ENCODE data around the gene LAMB4. TPM values are rescaled to one million over a fixed set of nuclear protein-coding genes. Genes with fewer than 3 reads are reported as not detected.

LAMB4 gene
- total and polyA plus RNA-seq, 2 donors (not counting 1 experiment from before 2014, with no cell fraction given): not detected

DNA sequence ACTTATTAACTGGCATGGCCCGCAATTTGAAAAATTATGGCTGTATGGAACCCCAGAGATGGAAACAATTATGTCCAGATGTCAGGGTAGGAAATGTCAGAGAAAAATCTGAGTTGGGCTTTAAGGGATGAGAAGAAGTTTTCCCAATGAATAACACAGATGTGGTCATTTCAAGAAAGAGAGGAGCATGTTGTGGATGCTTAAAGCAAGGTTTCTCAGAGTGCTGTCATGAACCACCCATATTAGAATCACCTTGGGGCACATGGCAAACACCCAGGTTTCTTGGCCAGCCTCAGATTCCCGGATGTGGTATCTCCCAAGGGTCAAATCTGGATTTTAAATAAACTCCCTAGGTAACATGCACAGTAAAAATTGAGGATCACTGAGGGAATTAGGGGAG, 43.6 kb downstream of the LAMB4 start:
- no peaks in the 10 kb centered on the region for H4K20me1 ChIP-seq (ENCODE audit: control insufficient read depth, insufficient read depth, low read length, poor library complexity, severe bottlenecking)
- CTCF ChIA-PET: no interaction called here
- Mint-ChIP-seq H3K4me1 (no peaks in the 10 kb centered on the region), H3K4me3 (no peak overlapping the region), H3K9me3 (ENCODE audit: insufficient read depth) (peaks cover 2% of the 10 kb centered on the region), H3K27ac (no peak overlapping the region), H3K27me3 (peaks cover 10% of the 10 kb centered on the region)
- H3K4me2 ChIP-seq (replicated peaks; ENCODE audit: low read depth, low read length, poor library complexity, severe bottlenecking): no peak overlapping the region
- no peaks in the 10 kb centered on the region for H3K79me2 ChIP-seq (ENCODE audit: control insufficient read depth, insufficient read depth, low read length)
- H3K4me3 ChIP-seq (ENCODE audit: control extremely low read depth in 1 of 5, extremely low read depth in 1 of 5, insufficient read depth in 1 of 5, low read depth in 2 of 5, low read length in 4 of 5): no peak overlapping the region
- H3K9me3 ChIP-seq (ENCODE audit: control extremely low read depth in 1 of 3, control insufficient read depth in 2 of 3, insufficient read depth in 1 of 3, low read length in 2 of 3): no peaks in the 10 kb centered on the region
- intact Hi-C loops (cut with micrococcal nuclease): no loop called here
- no peaks in the 10 kb centered on the region for H3K4me1 ChIP-seq (ENCODE audit: control insufficient read depth in 2 of 2, insufficient read depth in 2 of 2, low read length in 2 of 2)
- H3K9ac ChIP-seq (ENCODE audit: low read length): no peak overlapping the region
- no peak for DNase-seq
- no peaks in the 10 kb centered on the region for H3K27me3 ChIP-seq (replicated peaks in 1 of 4; ENCODE audit: control extremely low read depth in 1 of 4, control insufficient read depth in 3 of 4, insufficient read depth in 4 of 4, low read length in 3 of 4)
- no peak for TF ChIP-seq EZH2 (IDR thresholded peaks at IDR 0.05; ENCODE audit: borderline replicate concordance, insufficient read depth, low read depth, low read length, poor library complexity, severe bottlenecking)
- TF ChIP-seq, protein P1, sequence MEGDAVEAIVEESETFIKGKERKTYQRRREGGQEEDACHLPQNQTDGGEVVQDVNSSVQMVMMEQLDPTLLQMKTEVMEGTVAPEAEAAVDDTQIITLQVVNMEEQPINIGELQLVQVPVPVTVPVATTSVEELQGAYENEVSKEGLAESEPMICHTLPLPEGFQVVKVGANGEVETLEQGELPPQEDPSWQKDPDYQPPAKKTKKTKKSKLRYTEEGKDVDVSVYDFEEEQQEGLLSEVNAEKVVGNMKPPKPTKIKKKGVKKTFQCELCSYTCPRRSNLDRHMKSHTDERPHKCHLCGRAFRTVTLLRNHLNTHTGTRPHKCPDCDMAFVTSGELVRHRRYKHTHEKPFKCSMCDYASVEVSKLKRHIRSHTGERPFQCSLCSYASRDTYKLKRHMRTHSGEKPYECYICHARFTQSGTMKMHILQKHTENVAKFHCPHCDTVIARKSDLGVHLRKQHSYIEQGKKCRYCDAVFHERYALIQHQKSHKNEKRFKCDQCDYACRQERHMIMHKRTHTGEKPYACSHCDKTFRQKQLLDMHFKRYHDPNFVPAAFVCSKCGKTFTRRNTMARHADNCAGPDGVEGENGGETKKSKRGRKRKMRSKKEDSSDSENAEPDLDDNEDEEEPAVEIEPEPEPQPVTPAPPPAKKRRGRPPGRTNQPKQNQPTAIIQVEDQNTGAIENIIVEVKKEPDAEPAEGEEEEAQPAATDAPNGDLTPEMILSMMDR (IDR thresholded peaks at IDR 0.05): no peak
- no peak for ATAC-seq (ENCODE audit: low read depth)
- POLR2A ChIA-PET: no interaction called here
- no peak overlapping the region for H2AFZ ChIP-seq (ENCODE audit: insufficient read depth, low read depth, low read length, poor library complexity, severe bottlenecking)
- H3K27ac ChIP-seq (ENCODE audit: low read length in 2 of 2): no peak overlapping the region
- 100% methylated on average over 1 of the region's 2 CpGs for WGBS (ENCODE audit: insufficient coverage)
- no peaks in the 10 kb centered on the region for H3K36me3 ChIP-seq (replicated peaks in 1 of 2; ENCODE audit: control extremely low read depth in 1 of 2, control insufficient read depth in 1 of 2, extremely low read depth in 1 of 2, insufficient read depth in 2 of 2, low read length in 1 of 2)

DNA sequence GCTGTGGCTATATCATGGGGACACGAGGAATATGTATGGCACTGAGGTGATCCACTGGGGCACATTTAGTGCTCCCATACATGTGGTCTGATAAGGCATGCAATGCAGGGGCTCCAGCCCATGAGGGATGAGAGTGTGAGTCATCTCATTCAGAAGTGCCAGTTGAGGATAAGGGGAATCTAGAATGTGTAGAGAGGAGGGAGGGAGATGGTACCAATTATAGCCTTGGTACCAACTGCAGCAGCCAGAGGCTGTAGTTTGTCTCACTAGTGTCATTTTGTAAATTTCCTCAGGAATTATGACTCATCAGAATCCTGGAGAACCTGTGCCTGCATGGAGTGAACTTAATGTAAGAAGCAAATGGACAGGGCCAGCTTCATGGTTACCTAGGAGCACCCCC, 46.2 kb downstream of the LAMB4 start:
- H3K27ac ChIP-seq (ENCODE audit: low read length in 2 of 2): no peak overlapping the region
- no peak overlapping the region for H3K9ac ChIP-seq (ENCODE audit: low read length)
- Mint-ChIP-seq H3K9me3 (ENCODE audit: insufficient read depth) (peaks cover 5% of the 10 kb centered on the region), H3K27me3 (no peaks in the 10 kb centered on the region), H3K4me1 (no peaks in the 10 kb centered on the region), H3K4me3 (no peak overlapping the region), H3K27ac (no peak overlapping the region)
- TF ChIP-seq, protein P1 (IDR thresholded peaks at IDR 0.05): no peak
- TF ChIP-seq EZH2 (IDR thresholded peaks at IDR 0.05; ENCODE audit: borderline replicate concordance, insufficient read depth, low read depth, low read length, poor library complexity, severe bottlenecking): no peak
- H3K27me3 ChIP-seq (replicated peaks in 1 of 4; ENCODE audit: control extremely low read depth in 1 of 4, control insufficient read depth in 3 of 4, insufficient read depth in 4 of 4, low read length in 3 of 4): no peaks in the 10 kb centered on the region
- ATAC-seq (ENCODE audit: low read depth) (no peak), DNase-seq (no peak)
- H3K9me3 ChIP-seq (ENCODE audit: control extremely low read depth in 1 of 3, control insufficient read depth in 2 of 3, insufficient read depth in 1 of 3, low read length in 2 of 3): peaks cover 0 to 6% (median 0%) of the 10 kb centered on the region in 3 donors
- H3K4me1 ChIP-seq (ENCODE audit: control insufficient read depth in 2 of 2, insufficient read depth in 2 of 2, low read length in 2 of 2): no peaks in the 10 kb centered on the region
- H4K20me1 ChIP-seq (ENCODE audit: control insufficient read depth, insufficient read depth, low read length, poor library complexity, severe bottlenecking): no peaks in the 10 kb centered on the region
- no peaks in the 10 kb centered on the region for H3K79me2 ChIP-seq (ENCODE audit: control insufficient read depth, insufficient read depth, low read length)
- POLR2A ChIA-PET: no interaction called here
- intact Hi-C loops (cut with micrococcal nuclease): no loop called here
- CTCF ChIA-PET: interaction anchor here (0.6 kb wide), 1 partner anchor 170 kb away, joined by 3 read pairs; no protein-coding TSS in a partner anchor
- H3K4me2 ChIP-seq (replicated peaks; ENCODE audit: low read depth, low read length, poor library complexity, severe bottlenecking): no peak overlapping the region
- no peak overlapping the region for H3K4me3 ChIP-seq (ENCODE audit: control extremely low read depth in 1 of 5, extremely low read depth in 1 of 5, insufficient read depth in 1 of 5, low read depth in 2 of 5, low read length in 4 of 5)
- 100% methylated on average over 1 of the region's 1 CpG for WGBS (ENCODE audit: insufficient coverage)
- H3K36me3 ChIP-seq (replicated peaks in 1 of 2; ENCODE audit: control extremely low read depth in 1 of 2, control insufficient read depth in 1 of 2, extremely low read depth in 1 of 2, insufficient read depth in 2 of 2, low read length in 1 of 2): no peaks in the 10 kb centered on the region
- H2AFZ ChIP-seq (ENCODE audit: insufficient read depth, low read depth, low read length, poor library complexity, severe bottlenecking): no peak overlapping the region
